CD4-positive, alpha-beta T cell treated with Interleukin-4 for 1 hour (primary cell): Measurements from ENCODE around the gene ADCY5.

Source experiments
- DNase-seq, 2 donors: peaks; one replicate each; pipeline ENCODE4 v3.0.0-alpha.2; 2020 to 2022

The ADCY5 gene

DNA sequence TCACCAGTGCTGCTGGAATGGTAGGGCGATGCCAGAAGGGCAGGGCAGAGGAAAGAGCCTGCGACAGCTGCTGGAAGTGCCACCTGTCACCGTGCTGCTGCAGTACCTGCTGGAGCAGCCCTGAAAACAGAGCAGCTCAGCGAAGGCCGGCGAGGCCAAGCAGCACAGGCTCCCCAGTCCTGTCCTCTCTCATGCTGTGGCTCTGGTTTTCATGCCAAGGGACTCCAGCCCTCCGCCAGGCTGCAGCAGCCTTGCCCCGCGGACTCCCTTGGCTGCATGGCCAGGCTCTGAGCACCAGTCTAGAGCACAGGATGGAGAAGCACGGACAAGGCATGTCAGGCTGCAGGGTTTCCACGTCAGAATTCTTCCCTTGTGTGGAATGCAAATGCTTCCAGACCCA, 43.9 kb downstream of the ADCY5 start:
- DNase-seq: no peak

DNA sequence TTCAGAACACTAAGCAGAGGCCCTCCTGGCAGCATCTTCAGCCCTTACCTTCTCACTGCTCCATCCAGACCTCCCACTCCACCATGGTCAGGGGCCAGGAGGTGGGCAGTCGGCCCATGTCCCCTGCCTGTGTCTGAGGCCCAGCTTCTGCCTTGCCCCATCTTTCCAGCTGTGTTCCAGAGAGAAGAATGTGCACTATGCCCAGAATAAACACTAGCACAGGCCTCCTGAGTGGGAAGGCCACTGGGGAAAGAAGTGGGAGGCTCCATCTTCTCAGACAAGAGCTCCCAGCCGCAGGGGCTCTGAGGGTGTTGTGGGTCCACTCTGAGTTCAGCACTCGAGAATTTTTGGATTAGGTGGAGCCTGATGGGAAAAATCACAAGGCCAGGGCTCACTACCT, 44.5 kb downstream of the ADCY5 start:
- no peak for DNase-seq

DNA sequence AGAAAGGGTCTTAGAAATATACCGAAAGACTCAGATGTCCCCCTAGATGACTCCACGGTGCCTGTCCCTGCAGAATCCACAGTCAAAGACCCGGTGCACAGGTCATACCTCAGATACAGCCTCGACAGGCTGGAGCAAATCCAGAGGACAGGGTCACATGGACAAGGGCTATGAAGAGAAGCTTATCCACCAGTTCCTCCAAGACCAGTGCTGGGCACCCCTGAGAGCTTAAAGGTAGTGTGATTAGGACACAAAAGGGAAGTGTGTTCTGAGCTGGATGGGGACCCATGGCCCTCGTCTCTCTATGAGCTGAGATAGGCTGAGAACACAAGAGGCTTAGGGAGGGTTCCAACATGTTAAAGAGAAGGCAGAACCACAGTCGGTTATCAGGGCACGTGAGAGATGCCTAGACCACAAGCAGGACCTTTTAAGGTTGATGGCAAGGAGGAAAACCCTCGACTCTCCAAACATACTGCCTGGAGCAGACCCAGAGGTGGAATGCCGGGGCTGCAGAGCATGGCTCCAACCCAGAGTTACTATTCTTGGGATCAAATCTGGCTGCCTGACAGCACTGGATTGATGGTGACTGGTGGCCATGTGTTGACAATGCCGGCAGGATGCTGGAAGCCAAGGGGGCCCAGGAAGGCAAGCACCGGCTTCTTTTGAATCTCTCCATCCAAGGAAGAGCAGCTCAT, 46.9 kb downstream of the ADCY5 start:
- DNase-seq: no peak

DNA sequence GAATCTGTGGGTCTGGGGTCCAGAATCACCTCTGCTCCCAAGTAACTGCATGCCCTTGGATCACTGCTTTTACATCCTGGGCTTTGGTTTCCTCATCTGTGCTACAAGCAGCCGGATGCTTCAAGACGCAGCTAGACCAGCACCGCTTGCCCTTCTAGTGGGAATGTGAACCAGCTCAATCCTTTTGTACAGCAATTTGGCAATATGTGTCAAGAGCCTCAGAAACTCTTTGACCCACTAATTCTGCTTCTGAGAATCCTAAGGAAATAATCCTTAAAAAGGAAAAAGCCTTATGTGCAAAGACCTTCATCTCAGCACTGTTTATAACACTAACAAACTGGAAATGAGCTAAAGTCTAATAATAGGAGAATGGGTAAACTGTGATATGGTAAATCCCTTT, 48.7 kb downstream of the ADCY5 start:
- DNase-seq: no peak

DNA sequence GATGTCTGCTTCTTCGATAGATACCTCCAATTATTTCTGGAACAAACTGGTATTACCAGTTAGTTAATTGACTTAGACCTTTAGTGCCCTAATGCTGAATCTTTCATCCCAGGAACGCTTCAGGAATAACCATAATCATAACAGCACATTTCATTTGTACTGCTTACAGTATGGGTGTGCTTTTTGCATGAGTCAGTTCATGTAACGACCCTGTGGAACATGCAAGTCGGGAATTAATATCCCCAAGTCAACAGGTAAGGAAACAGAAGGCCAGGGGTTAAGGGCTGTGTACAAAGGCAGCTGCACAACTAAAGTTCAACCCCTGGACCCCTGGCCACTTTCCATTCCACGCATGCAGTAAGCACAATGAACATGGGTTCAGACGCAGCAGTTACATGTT, 49.2 kb downstream of the ADCY5 start:
- DNase-seq: no peak

DNA sequence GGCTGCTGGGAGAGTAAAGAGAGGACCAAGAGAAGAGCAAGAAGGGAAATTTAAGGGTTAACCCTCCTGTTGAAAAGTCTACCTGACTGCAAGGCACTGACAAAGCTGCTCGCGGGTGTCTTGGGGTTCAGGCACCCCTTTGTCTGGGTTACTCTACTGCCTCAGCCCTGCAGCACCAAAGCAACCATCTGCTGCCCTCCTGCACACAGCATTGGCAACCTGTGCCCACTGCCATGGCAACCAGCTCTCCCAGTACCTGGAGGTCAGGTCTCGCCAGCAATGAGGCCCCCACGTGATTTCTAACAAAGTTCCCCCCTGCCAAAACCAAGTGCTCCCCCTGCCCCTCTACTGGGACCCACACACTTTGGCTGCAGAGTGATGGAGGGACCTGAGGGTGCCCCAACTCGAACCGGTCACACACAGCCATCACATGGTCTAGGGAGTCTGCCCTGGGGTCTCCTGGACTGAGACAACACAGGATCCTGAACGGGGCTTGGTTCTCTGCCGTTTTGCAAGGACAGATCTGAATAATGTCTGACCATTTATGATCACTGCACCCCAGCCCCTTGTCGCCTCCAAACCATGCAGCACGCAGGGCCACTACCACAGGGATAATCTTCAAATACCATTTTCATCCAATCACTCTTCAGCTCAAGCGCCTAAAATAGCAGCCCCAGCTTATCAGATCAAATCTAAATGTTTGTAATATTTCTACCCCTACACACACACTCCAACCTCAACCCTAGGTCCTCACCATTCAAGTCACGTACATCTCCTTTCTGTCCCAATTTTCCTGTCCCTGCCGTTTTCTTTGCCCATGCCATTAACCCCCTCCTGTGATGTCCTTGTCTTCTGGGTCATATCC, 50.7 kb downstream of the ADCY5 start:
- DNase-seq: no peak

DNA sequence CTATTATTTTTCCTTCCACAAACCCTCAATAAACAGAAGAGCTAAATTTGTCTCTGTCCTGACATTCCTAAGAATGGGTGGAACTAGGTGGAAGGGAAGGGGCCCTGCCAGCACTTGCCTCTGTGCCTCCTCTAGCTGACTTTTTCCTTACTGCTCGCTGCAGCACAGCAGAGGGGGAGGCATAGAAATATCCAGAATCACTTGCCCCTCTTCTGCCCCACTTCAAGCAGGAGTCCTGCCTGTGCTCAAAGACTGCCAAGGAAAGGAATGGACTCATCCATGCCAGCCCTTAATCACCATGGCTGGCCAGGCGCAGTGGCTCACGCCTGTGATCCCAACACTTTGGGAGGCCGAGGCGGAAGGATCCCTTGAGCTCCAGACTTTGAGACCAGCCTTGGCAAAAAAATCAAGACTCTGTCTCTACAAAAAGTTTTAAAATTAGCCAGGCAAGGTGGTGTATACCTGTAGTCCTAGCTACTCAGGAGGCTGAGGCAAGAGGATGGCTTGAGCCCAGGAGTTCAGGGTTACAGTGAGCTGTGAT, 51.8 kb downstream of the ADCY5 start:
- no peak for DNase-seq

DNA sequence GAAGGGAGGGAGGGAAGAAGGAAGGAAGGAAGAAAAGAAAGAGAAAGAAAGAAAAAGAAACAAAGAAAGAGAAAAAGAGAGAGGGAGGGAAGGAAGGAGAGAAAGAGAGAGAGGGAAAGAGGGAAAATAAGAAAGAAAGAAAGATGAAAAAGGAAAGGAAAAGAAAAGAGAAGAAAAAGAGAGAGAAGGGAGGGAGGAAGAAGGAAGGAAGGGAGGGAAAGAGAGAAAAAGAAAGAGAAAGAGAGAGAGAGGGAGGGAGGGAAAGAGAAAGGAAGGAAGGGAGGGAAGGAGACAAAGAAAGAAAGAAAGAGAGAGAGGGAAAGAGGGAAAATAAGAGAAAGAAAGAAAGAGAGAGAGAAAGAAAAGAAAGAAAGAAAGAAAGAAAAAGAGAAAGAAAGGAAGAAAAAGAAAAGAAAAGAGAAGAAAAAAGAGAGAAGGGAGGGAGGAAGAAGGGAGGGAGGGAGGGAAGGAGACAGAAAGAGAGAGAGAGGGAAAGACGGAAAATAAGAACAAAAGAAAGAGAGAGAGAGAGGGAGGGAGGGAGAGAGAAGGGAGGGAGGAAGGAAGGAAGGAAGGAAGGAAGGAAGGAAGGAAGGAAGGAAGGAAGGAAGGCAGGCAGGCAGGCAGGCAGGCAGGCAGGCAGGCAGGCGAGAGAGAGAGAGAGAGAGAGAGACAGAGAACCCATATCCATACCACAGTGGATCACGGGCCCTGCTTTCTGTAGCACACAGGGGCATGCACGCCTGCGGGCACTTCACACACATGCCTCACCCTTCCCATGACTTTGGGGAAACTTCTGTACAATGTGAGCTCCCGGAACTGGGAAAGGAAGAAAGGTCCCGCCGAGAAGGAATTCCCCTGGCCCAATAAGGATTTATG, 52.5 kb downstream of the ADCY5 start:
- DNase-seq: no peak

DNA sequence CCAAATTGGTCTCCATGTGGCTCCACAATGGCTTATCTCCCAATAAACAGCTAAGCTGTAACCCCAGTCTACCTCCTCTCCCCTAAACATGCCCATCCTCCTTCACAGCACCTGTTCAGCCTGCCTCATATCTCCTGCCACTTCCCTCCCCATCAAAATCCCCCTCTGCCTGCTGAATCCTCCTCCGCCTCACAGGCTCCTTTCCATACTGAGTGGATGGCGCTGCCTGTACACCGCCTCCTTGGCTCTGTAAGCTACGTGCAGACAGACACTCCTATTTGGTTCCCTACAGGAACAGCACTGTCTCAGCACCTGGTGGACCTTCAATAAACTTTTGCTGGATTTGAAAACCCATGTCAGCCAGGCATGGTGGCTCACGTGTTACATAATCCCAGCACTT, 53.7 kb downstream of the ADCY5 start:
- DNase-seq: no peak

DNA sequence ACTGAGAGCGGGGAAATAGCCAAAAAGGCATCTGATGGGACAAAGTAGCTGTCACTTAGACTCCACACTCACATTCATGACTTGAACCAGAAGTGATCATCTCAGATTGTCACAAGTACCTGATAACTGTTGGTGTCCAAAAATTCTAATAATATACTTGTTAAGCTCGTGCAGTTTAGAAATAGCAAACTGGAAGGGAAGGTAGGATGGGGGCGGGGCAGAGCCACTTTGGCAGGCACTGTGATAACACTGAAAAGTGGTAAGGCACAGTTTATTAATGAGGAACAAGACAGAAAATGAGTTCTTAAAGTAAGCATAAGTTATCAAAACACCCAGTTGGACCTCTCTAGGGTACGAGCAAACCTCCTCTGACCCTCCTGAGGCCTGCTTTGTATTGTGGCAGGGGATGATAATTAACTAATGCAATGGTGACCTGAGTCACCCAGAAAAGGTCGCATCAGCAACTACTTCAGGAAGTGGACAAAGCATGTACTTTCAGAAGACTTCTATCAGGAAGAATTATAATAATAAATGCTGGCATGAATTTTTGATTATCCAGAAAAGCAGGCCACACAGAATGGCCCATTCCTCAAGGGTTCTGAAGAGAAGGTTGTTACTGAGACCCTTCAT, 54.4 kb downstream of the ADCY5 start:
- no peak for DNase-seq

DNA sequence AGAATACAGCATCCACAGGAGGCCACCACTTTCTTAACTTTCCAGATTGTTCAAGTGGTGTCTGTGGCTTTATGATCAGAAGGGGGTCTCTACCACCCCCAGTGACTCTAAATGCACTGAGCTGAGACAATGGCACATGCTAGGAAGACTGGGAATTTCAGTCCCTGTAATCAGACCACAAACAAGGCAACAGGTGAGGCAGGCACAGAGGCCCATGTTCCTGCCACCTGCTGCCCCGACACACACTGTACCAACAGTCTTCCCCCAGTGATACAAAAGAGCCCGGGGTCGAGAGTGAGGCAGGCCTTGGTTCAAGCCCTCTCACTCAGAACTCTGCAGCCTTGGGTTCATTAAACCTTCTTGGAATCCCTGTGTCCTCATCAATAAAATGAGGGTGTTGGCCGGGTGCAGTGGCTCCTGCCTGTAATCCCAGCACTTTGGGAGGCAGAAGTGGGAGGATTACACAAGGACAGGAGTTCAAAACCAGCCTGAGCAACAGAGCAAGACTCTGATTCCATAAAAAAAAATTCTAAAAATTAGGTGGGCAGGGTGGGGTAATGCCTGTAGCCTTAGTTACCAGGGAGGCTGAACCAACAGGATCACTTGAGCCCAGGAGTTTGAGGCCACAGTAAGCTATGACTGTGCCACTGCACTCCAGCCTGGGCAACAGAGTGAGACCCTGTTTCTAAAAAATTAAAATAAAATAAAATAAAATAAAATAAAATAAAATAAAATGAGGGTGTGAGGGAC, 55.8 kb downstream of the ADCY5 start:
- no peak for DNase-seq

DNA sequence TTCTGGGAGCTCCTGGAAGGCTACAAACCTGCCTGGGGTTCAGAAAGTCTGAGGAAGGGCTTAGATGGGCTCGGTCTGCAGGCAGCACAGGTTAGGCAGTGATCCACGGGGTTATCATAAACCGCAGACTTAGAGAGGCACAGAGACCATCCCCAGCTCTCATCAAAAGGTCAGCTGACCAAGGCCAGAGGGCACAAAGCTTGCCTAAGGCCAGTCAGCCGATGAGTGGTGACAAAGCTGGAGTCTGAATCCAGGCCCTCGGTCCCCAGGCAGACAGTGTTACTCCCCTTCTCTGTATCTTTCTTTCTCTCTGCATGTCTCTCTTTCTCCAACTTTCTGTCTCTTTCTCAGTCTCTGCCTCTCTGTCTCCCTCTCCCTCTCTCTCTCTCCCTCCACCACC, 56.5 kb downstream of the ADCY5 start:
- DNase-seq: no peak

DNA sequence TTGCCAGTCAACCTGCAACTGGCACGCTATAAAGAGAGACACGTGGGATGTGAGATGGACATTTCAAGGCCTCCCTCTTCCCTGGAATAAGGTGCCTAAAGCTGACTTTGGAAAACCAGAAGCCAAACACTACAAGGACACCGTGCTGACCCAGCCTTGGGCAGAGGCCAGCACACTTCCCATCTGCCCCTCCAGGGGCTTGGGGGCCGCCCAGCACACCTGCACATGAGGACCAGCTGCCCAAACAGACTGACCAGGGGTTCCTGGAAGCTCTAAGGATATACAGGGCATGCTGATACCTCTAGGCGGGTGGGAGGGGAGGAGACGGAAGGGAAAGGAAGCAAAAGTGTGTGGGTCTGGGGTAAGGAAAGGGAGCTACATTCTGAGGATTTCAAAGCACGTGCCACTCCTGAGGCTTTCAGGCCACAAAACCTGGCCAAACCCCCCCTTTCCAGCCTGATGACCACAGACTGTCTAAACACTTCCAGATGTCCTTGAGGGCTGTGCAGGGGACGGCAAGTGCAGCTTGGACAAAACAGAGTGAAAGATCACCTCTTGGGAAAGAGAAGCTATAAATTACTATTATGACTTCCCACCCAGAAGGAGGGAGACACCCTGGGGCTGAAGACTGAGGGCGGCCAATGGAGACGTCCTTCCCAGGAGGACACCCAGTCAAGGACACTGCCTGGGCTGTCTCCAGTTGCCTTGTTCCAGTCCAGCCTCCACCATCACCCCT, 57.9 kb downstream of the ADCY5 start:
- DNase-seq: no peak

DNA sequence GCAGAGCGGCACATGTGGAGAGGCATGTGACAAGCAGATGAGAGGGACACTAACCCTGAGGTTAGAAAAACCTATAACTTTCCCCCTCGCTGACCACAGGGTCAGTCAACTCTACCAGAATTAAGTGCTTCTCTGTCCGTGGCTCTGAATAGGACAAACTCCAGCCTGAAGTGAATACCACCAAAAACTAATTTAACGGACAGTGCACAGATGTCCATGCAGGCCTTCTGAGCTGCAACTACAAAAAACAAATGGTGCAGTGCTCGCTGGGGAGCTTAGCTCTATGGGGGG, 59.3 kb downstream of the ADCY5 start:
- no peak for DNase-seq

DNA sequence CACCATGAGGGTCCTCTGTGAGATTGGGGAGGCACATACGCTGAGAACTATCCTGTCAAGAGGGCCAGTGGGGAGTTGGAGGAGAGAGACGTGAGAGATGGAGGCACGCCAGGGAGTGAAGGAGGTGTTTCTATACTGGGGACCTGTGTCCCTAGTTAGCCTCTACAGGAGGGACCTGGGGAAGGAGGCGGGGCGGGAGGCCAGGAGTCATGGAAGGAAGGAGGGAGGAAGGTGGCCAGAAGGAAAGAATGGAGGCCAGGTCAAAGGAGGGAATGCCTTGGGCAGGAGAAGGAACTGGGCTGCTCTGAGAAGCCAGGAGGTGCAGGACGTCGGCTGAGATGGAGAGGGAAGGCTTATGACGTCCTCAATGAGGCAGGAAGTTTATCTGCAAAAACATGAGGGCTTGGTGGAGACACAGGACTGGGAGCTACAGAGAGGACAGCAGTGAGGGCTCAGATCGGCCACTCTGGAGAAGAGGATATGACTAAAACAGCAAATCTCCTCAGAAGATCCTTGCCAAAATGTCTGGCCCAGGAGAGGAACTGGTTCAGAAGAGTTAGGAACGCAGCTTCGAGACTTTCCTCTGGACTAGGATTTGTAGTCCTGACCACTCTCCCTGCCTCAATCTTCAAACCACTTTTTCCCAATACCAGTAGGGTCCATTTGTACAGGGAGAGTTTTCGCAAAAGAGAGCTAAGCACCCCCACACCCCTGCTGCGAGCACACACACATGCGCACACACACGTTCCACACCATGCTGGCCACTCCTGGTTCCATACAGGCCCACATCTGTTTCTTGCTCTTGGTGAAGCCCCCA, 59.9 kb downstream of the ADCY5 start:
- DNase-seq: no peak

DNA sequence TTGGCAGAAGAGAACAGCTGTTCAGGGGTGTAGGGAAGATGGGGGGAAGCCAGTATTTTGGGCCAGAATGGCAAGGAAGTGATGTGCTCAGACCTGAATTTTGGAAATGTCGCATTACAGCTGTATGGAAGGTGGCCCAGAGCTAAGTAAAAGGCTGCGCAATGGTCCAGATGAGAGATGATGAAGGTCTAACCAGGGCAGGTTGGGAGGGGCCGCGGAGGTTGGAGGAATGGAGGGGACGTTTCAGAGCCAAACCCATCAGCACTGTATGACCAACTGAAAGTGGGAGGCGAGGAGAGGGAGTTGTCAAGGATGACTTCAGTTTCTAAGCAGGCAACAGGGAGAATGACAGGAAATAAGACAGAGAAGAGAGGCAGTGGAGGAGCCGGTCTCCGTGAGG, 60.8 kb downstream of the ADCY5 start:
- no peak for DNase-seq

DNA sequence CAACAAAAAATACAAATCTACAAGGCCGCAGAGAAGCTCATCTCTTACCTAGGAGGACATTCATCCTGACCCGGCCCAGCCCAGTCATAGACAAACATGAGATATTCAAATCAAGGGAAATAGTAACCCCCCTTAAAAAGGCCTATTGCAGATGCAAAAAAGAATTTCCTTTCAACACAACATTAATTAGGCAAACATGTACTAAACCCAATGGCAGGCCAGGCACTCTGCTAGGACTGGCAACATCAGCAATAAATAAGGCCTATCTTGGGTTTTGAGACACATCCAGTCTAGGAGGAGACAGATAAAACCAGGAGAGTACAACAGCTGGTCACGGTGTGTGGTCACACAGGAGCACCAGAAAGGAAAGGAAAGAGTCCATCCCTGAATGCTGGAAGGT, 61.4 kb downstream of the ADCY5 start:
- DNase-seq: no peak

DNA sequence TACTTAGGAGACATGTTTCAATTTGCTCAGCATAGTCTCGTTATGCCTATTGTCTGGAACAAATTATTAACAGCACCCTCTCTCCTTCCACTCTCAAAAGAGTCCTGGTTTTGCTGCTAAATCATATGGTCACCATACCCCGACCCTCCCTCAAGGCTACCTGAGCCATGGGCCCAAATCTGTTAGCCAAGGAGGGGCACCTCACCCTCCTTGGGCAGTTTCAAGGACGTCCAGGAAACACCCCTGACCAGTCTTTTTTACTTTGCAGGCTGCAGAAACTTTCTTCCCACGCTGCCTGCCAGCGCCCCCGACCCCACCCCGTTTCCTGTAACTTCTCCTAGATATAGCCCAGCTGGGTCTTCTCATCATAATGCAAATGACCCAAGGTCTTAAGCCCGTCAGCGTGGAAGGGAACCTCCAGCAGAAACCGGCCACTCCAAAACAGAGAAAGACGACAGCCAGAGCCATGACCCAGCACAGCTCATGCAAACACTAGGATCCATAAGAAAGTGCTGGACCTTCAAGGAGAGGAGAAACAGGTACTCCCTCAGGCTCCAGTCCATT, 62.3 kb downstream of the ADCY5 start:
- no peak for DNase-seq

DNA sequence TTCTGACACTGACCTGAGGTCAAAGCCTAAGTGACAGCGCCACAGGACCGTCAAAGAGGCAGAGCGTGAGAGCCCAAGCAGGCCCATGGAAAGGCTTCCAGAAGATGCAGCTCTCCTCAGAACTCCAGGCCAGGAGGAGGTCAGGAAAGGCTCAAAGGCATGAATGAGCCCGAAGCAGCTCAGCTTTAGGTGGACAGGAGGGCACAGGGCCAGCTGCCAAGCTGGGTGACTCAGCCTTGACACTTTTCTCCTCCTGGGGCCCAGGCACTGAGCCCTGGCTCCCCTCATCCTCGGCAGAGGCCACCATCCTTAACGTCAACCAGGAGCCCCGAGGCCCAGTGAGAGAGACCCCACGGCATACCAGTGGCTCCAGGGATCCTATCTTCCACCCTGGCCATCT, 62.9 kb downstream of the ADCY5 start:
- DNase-seq: no peak

DNA sequence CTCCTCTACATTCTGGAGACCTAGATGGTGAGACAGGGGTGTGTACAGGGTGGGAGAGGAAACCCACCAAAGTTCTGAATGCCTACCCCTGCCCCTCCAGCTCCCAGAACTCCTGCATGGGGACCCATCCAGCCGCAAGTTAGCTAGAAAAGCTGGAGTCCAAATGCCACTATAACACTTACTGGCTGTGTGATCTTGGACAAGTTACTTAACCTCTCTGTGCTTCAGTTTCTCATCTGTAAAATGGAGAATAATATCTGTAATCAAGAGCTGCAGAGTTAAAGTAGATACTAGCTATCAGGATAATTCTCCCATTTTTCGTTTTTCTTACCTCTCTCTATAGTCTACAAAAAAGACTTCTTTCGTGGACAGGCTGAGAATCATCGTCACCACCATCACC, 63.4 kb downstream of the ADCY5 start:
- DNase-seq: no peak
